GM12872 (cell line): ENCODE data around the gene MAOA.

Source experiments
- CTCF ChIP-seq: IDR thresholded peaks from 3 replicates; pipeline ENCODE4 v1.5.1; 2011; ENCODE audit warnings: low read depth, mild to moderate bottlenecking, low read length, moderate library complexity; ENCODE audit not compliant: insufficient read depth

MAOA gene

GRCh38 chrX:43644124-43644701, 11.9 kb upstream of the MAOA start:
- TF ChIP-seq CTCF: no peak

GRCh38 chrX:43646800-43647199, 9.3 kb upstream of the MAOA start:
- no peak for TF ChIP-seq CTCF

- TF ChIP-seq CTCF: no peak
Measured at GRCh38 chrX:43654431-43655150, 1.5 kb upstream of the MAOA start.

GRCh38 chrX:43655151-43656004, 721 bp upstream of the MAOA start:
- TF ChIP-seq CTCF: no peak

GRCh38 chrX:43657671-43658070, 1.6 kb downstream of the MAOA start:
- TF ChIP-seq CTCF: no peak

GRCh38 chrX:43661521-43662240, 5.6 kb downstream of the MAOA start:
- TF ChIP-seq CTCF: no peak

GRCh38 chrX:43663173-43663572, 7.1 kb downstream of the MAOA start:
- no peak for TF ChIP-seq CTCF
